Neural cell (in vitro differentiated cells): ENCODE measurements around the gene SH3BP4.

Experiments used
- EZH2 ChIP-seq: fragments of 200-600, 300-800 bp; shearing (Covaris generic), sonication (generic); IDR thresholded peaks from 2 replicates; pipeline ENCODE4 v1.6.1; 2014; ENCODE audit warnings: antibody characterized with exemption, low read length, borderline replicate concordance, mild to moderate bottlenecking; ENCODE audit not compliant: insufficient read depth, poor library complexity, severe bottlenecking
- POLR2AphosphoS5 ChIP-seq: IDR thresholded peaks from 2 replicates; pipeline ENCODE4 v1.6.1; 2012
- RAD21 ChIP-seq: fragments of 450-650 bp; conservative IDR thresholded peaks from 2 replicates; pipeline ENCODE4 v1.6.1; 2014; ENCODE audit warnings: antibody characterized with exemption, mild to moderate bottlenecking, moderate library complexity
- TAF1 ChIP-seq: IDR thresholded peaks from 2 replicates; pipeline ENCODE4 v1.6.1; 2012; ENCODE audit warnings: low read depth
- TF ChIP-seq, protein P1 (sequence below): fragments of 450-650 bp; IDR thresholded peaks from 2 replicates; pipeline ENCODE4 v1.5.1; 2014; ENCODE audit warnings: antibody characterized with exemption, mild to moderate bottlenecking, moderate library complexity; ENCODE audit not compliant: poor library complexity, severe bottlenecking

DNA sequence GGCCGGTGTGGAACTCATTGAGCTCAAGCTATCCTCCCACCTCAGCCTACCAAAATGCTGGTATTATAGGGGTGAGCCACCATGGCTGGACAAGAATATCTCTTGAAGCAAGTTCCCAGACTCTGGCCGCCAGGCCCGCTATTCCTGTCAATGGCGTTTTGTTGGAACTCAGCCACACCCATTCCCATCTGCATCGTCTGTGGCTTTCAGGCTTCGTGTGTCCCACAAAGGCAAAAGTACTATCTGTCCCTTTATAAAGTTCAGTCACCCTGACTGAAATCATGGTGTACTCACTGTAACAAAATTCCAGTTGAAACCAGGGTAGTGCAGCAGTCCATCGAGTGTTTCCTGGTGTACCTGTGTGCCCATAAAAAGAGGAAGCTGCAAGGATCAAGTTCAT is 96.7 kb downstream of the SH3BP4 start:
- TF ChIP-seq RAD21 (no peak), EZH2 (no peak), TAF1 (no peak), POLR2AphosphoS5 (no peak)
- TF ChIP-seq, protein P1, sequence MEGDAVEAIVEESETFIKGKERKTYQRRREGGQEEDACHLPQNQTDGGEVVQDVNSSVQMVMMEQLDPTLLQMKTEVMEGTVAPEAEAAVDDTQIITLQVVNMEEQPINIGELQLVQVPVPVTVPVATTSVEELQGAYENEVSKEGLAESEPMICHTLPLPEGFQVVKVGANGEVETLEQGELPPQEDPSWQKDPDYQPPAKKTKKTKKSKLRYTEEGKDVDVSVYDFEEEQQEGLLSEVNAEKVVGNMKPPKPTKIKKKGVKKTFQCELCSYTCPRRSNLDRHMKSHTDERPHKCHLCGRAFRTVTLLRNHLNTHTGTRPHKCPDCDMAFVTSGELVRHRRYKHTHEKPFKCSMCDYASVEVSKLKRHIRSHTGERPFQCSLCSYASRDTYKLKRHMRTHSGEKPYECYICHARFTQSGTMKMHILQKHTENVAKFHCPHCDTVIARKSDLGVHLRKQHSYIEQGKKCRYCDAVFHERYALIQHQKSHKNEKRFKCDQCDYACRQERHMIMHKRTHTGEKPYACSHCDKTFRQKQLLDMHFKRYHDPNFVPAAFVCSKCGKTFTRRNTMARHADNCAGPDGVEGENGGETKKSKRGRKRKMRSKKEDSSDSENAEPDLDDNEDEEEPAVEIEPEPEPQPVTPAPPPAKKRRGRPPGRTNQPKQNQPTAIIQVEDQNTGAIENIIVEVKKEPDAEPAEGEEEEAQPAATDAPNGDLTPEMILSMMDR, result no peak
